Testis (tissue), 2 donors: ENCODE results near the gene BICC1.

Experiments used
- CTCF ChIP-seq, 3 experiments: fragments of 450-650 bp in 2 of 3; fragments of 200-600 bp in 1 of 3; sonication (generic) in 1 of 3; IDR thresholded peaks; one replicate each; pipeline ENCODE4 v1.5.1; 2016 to 2019; ENCODE audit warnings: antibody characterized with exemption in 3 of 3, mild to moderate bottlenecking in 2 of 3, moderate library complexity in 1 of 3
- POLR2A ChIP-seq: fragments of 450-650 bp; IDR thresholded peaks from one replicate; pipeline ENCODE4 v1.6.1; 2017; ENCODE audit warnings: antibody characterized with exemption, mild to moderate bottlenecking, moderate library complexity

DNA sequence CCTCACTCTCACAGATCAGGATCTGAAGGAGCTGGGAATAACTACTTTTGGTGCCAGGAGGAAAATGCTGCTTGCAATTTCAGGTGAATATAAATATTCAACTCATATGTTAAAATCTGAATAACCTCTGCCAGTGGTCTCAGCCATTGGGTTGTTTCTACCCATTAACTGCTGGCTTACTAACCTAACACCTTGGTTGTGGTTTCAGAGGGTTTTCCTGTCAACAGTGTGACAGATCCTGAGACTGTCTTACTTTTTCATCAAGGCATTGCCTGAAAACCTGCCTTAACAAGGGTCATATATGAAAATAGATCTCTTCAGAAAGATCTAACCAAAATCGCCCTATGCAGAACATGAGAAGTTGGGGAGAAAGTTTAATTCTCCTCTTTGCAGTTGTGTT, 307.7 kb downstream of the BICC1 start:
- TF ChIP-seq CTCF (IDR thresholded peaks at IDR 0.05) (no peak), POLR2A (no peak)
